ENCODE results near the gene FUOM. TPM values are rescaled to one million over a fixed set of nuclear protein-coding genes. Genes with fewer than 3 reads are reported as not detected.

The FUOM gene
- polyA plus RNA-seq, 1 donor from 2014 or later: not detected

DNA sequence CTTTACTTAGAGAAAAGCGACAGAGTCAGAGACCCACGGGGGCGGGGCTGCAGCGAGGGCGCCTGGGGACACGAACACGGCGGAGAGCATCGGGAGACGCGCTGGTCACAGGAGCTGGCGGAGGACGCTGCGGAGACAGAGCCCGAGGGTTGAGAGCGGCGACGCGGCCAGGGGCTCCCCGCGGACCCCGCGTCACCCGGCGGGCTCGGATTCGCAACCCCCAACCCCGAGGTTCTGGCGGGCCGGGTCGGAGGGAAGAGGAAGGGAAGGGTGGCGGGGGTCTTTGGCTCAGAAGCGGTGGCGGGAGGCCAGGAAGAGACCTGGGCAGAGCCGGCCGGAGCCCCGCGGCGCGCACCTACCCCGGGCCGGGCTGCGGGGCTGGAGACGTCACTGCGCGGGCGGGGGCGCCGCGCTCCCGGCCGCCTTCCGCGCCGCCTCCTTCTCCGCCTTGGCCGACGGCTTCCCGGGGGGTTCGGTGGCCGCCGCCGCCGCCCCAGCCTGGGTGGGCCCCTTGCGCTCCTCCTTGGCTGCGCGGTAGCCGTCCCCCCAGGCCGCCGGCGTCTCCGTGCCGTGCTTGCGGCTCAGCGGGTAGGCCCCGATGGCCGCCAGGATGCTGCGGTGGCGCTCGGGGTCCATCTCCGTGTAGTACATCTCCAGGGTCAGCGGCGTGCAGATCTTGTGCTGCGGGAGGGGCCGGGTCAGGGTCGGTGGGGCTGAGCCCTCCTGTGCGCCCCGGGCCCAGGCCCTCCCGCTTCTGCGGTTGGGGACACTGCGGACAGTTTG is 32.2 kb downstream of the FUOM start:
- H4K20me1 ChIP-seq (ENCODE audit: insufficient read depth): no peaks in the 10 kb centered on the region
- no peak overlapping the region for H3K27ac ChIP-seq (ENCODE audit: low read length)
- no peaks in the 10 kb centered on the region for H3K9me3 ChIP-seq (ENCODE audit: low read length)
- H3F3A ChIP-seq (ENCODE audit: insufficient read depth, low read length, poor library complexity, severe bottlenecking): no peaks in the 10 kb centered on the region
- no peak overlapping the region for H3K4me2 ChIP-seq (ENCODE audit: low read length)
- no peaks in the 10 kb centered on the region for H3K9me2 ChIP-seq (ENCODE audit: insufficient read depth, low read length)
- peak overlapping the region; percentile 36 for H3K9ac ChIP-seq (ENCODE audit: low read length)
- TF ChIP-seq SMC3 (conservative IDR thresholded peaks at IDR 0.05; ENCODE audit: poor library complexity) (no peak), MXI1 (conservative IDR thresholded peaks at IDR 0.05; ENCODE audit: poor library complexity, severe bottlenecking) (no peak), EZH2 (IDR thresholded peaks at IDR 0.05; ENCODE audit: borderline replicate concordance, insufficient read depth, low read length, poor library complexity, severe bottlenecking) (no peak)
- TF ChIP-seq, protein P1, sequence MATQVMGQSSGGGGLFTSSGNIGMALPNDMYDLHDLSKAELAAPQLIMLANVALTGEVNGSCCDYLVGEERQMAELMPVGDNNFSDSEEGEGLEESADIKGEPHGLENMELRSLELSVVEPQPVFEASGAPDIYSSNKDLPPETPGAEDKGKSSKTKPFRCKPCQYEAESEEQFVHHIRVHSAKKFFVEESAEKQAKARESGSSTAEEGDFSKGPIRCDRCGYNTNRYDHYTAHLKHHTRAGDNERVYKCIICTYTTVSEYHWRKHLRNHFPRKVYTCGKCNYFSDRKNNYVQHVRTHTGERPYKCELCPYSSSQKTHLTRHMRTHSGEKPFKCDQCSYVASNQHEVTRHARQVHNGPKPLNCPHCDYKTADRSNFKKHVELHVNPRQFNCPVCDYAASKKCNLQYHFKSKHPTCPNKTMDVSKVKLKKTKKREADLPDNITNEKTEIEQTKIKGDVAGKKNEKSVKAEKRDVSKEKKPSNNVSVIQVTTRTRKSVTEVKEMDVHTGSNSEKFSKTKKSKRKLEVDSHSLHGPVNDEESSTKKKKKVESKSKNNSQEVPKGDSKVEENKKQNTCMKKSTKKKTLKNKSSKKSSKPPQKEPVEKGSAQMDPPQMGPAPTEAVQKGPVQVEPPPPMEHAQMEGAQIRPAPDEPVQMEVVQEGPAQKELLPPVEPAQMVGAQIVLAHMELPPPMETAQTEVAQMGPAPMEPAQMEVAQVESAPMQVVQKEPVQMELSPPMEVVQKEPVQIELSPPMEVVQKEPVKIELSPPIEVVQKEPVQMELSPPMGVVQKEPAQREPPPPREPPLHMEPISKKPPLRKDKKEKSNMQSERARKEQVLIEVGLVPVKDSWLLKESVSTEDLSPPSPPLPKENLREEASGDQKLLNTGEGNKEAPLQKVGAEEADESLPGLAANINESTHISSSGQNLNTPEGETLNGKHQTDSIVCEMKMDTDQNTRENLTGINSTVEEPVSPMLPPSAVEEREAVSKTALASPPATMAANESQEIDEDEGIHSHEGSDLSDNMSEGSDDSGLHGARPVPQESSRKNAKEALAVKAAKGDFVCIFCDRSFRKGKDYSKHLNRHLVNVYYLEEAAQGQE (IDR thresholded peaks at IDR 0.05; ENCODE audit: borderline replicate concordance): no peak
- H3K4me3 ChIP-seq (ENCODE audit: low read length): peak overlapping the region; percentile 58
- H3K36me3 ChIP-seq (ENCODE audit: insufficient read depth, low read length): no peaks in the 10 kb centered on the region
- H3K27me3 ChIP-seq (ENCODE audit: insufficient read depth, low read depth, low read length): peaks cover 25% of the 10 kb centered on the region
- no peaks in the 10 kb centered on the region for H3K79me2 ChIP-seq (replicated peaks; ENCODE audit: insufficient read depth, low read length)
- no peak overlapping the region for H2AFZ ChIP-seq (ENCODE audit: low read depth, low read length)

DNA sequence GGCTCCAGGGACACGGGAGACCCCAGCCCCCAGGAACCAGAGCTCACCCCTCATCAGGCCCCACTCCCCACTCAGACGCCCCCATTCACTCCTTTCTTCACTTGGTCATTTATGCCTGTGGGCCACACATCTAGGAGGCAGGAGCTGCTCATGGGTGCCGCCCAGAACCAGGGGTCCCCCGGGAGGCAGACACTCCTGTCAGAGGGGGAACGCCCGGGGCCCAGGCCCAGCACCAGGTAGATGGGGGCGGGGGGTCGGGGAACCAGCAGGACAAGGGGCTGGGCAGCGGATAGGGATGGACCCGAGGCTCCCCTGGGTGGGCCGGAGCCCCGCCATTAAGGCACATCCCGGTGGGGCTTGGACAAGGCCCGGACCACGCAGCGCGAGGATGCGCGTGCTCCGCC is 33.0 kb downstream of the FUOM start:
- Histone ChIP-seq H3K36me3 (ENCODE audit: insufficient read depth, low read length) (no peaks in the 10 kb centered on the region), H3K9me2 (ENCODE audit: insufficient read depth, low read length) (no peaks in the 10 kb centered on the region), H3K27ac (ENCODE audit: low read length) (no peak overlapping the region), H3K4me3 (ENCODE audit: low read length) (peak overlapping the region; percentile 58), H3K4me2 (ENCODE audit: low read length) (no peak overlapping the region), H3K27me3 (ENCODE audit: insufficient read depth, low read depth, low read length) (peaks cover 25% of the 10 kb centered on the region), H3K9me3 (ENCODE audit: low read length) (no peaks in the 10 kb centered on the region), H2AFZ (ENCODE audit: low read depth, low read length) (no peak overlapping the region), H3K79me2 (replicated peaks; ENCODE audit: insufficient read depth, low read length) (no peaks in the 10 kb centered on the region), H3F3A (ENCODE audit: insufficient read depth, low read length, poor library complexity, severe bottlenecking) (no peaks in the 10 kb centered on the region), H3K9ac (ENCODE audit: low read length) (no peak overlapping the region), H4K20me1 (ENCODE audit: insufficient read depth) (no peaks in the 10 kb centered on the region)
- TF ChIP-seq EZH2 (IDR thresholded peaks at IDR 0.05; ENCODE audit: borderline replicate concordance, insufficient read depth, low read length, poor library complexity, severe bottlenecking): no peak
- TF ChIP-seq POLR2AphosphoS5 (IDR thresholded peaks at IDR 0.05): no peak
- TF ChIP-seq, protein P1 (IDR thresholded peaks at IDR 0.05; ENCODE audit: borderline replicate concordance): no peak
- no peak for TF ChIP-seq RAD21 (conservative IDR thresholded peaks at IDR 0.05)

Data from neural cell (in vitro differentiated cells).